ENCODE results near the gene RHBDD2.
"Not testable (repeated sequence)": the region's sequence is repeated elsewhere in the genome, so short reads cannot be mapped to it uniquely, and the experiment has no call there.

RHBDD2 gene

DNA sequence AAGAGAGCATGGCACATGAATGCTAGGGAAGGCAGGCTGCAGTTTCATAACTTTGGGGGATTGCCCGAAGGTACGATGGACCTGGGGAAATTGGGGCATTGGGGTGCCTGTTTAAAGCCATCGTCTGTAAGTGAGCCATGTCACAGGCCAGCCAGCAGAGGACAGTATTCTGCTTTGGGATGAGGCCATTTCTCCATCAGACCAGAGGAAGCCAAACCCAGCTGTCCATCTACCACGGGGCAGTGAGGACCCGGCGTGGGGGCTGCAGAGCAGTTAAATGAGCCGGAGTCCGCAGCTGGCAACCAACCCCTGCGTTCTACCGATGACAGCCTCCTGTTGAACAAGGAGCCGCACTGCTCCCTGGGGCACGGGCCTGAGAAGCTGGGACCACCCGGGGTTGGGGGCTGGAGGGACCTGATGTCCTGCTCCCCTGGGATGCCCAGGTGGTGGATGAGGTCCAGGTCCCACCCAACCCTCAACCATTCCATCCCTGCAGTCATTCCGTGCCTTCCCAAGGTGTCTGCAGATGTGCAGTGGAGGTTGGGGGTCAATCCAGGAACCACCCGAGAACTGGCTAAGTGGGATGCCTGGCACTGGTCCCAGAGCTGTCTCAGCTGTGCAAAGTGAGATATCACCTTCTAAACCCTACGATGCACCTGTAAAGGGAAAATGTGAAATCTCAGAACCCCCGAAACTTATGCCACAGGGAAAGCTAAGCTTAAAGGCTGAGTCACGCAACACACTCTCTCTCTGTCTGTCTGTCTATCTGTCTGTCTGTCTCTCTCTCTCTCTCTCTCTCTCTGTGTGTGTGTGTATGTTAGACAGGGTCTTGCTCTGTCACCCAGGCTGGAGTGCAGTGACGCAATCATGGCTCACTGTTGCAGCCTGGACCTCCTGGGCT lies 12.1 kb upstream of the RHBDD2 start:
- DNase-seq = peak; percentile 29

- no peak for DNase-seq
Observed at GRCh38 chr7:75867390-75867717, 11.5 kb upstream of the RHBDD2 start.

DNA sequence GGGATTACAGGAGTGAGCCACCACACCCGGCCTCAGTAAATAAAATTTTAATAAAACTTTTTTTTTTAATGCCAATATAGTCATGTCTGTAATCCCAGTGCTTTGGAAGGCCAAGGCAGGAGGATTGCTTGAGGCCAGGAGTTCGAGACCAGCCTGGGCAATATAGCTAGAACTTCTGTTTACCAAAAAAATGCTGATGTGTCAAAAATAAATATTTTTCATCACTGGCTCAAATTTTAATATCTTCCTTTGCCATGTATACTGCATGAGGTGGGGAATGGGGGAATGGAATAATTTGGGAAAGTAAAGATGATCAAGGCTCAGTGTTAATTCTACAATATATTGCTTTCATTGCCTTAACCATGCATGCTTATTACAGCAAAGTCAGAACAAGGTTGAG lies 10.7 kb upstream of the RHBDD2 start:
- DNase-seq = no peak

- no peak for DNase-seq
Observed at GRCh38 chr7:75869776-75870379, 9.0 kb upstream of the RHBDD2 start.

GRCh38 chr7:75870557-75871161 lies 8.2 kb upstream of the RHBDD2 start:
- no peak for DNase-seq

GRCh38 chr7:75872073-75872782 lies 6.6 kb upstream of the RHBDD2 start:
- no peak for DNase-seq

DNA sequence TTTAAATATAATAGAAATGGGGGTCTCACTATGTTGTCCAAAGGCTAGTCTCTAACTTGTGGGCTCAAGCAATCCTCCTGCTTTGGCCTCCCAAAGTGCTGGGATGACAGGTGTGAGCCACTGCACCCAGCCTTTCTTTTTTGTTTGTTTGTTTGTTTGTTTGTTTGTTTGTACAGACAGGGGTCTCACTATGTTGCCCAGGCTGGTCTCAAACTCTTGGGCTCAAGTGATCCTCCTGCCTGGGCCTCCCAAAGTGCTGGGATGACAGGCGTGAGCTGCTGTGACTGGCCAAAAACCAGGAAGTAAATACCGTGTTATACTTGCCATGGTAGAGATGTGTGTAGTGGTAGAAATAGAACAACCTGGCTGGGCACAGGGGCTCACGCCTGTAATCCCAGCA lies 4.7 kb upstream of the RHBDD2 start:
- not testable (repeated sequence) for DNase-seq

DNA sequence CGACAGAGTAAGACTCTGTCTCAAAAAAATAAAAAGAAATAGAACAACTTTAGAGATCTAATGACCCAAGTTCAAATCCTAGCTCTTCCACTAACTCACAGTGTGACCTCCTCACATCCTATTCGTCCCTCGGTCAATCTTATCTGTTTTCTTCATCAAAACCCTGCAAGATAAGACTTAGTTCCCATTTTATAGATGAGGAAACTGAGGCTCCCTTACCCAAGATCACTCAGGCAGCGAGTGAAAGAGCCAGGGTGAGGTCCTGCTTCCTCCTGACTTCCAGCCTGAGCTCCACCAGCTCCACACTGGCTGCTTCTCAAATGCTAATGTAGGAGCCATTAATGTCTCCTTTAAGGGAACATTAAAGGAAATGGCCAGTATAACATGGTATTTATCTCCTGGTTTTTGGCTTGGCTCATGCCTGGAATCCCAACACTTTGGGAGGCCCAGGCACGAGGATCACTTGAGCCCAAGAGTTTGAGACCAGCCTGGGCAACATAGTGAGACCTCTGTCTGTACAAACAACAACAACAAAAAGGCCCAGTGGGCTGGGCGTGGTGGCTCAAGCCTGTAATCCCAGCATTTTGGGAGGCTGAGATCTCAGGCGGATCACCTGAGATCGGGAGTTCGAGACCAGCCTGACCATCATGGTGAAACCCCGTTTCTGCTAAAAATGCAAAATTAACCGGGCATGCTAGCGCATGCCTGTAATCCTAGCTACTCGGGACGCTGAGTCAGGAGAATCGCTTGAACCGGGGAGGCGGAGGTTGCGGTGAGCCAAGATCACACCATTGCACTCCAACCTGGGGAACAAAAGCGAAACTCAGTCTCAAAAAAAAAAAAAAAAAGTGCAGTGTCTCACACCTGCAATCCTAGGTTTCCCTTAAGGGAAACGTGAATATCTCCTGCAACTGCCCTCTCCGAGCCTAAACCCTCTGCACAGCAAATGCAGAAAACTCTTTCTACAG lies 3.4 kb upstream of the RHBDD2 start:
- no peak for DNase-seq

DNA sequence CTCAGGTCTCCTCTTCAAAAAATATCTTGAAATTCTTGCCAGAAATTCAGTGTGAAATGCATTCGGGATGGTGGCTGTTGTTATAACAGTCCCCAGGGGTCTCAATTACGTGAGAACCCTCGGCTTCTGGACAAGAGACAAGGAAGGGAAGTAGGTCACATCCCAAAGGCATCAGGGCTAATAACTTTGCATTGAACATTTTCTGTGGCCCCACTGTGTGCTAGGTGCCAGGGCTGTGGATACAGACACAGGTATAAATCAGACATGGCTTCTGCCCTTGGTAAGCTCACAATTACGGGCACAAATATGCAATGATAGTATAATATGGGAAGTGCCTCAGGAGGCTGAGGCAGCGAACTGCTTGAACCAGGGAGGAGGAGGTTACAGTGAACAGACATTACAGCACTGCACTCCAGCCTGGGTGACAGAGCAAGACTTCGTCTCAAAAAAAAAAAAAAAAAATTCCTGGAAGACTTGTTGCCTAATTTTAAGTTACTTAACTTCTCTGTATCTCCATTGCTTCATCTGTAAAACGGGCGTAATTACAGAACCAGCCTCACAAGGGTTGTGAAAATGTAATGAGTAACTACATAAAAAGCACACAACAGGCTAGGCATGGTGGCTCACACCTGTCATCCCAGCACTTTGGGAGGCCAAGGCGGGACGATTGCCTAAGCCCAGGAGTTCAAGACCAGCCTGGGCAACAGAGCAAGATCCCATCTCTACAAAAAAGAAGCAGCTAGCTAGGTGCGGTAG lies 2.5 kb upstream of the RHBDD2 start:
- DNase-seq = no peak

- no peak for DNase-seq
Observed at GRCh38 chr7:75878312-75878768, 494 bp upstream of the RHBDD2 start.

- DNase-seq = no peak
Observed at GRCh38 chr7:75879771-75880184, 944 bp downstream of the RHBDD2 start.

DNA sequence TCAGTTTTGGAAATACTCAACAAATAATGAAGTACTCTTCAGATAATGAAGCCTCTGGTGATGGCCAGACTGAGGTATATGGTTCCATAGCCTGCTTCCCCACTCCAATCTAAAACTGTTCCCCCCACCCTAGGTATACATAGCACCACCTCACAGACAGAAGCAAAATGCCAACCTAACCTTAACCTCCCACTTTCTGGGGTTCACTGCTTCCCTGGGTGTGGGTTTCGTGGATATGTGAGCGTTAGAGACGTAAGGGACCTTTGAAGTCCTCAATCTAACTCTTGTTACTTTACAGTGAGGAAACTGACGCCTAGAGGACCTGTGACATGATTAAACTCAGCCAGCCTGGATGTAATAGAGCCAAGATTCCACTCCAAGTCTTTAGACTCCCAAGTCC lies 1.4 kb downstream of the RHBDD2 start:
- no peak for DNase-seq

DNA sequence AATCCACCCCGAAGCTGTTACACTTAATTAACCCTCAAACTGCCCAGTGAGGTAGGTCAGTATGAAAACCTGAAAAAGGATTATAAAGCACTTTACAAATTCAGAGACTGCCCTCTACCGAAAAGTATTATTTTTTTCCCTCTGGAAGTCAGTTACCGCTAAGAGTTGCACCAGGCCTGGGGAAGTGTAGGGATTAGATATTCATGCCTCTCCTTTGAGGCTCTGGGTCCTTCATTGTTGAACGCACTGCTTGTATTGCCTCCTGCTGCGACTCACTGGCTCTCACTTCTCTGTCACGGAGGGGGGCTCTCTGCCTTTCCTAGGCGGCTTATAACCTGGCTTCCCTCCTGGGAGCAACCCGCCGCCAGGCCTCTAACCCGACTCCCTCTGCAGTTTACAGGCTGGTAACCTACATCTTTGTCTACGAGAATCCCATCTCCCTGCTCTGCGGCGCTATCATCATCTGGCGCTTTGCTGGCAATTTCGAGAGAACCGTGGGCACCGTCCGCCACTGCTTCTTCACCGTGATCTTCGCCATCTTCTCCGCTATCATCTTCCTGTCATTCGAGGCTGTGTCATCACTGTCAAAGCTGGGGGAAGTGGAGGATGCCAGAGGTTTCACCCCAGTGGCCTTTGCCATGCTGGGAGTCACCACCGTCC lies 2.7 kb downstream of the RHBDD2 start:
- no peak for DNase-seq

DNA sequence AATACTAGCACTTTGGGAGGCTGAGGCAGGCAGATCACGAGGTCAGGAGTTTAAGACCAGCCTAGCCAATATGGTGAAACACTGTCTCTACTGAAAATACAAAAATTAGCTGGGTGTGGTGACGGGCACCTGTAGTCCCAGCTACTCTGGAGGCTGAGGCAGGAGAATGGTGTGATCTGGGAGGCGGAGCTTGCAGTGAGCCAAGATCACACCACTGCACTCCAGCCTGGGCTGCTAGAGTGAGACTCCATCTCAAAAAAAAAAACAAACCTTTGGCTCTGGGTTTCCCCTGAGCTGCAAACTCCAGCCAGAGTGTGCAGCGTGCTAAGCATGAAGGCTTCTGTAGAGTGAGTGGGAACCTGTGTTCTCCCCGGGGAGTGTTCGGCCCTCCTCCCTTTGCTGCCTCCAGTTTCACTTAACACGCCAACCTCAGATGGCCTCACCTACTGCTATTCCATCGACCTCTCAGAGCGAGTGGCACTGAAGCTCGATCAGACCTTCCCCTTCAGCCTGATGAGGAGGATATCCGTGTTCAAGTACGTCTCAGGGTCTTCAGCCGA lies 4.5 kb downstream of the RHBDD2 start:
- DNase-seq = not testable (repeated sequence)

DNA sequence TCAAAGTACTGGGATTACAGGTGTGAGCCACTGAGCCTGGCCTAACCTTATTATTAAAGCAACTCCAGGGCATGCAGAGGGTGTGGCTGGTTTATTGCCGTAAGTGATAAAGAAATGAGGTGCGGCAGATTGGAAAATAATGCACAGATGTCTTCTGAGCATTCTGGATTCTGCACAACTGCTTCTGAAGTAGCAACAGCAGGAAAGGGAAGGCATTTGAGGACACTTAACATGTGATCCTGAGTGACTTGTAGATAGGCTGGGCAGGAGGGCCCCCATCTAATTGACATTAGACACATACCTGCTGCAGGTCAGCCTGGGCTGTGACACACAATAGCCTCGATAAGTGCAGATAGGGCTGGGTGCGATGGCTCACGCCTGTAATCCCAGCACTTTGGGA lies 5.6 kb downstream of the RHBDD2 start:
- DNase-seq = no peak

DNA sequence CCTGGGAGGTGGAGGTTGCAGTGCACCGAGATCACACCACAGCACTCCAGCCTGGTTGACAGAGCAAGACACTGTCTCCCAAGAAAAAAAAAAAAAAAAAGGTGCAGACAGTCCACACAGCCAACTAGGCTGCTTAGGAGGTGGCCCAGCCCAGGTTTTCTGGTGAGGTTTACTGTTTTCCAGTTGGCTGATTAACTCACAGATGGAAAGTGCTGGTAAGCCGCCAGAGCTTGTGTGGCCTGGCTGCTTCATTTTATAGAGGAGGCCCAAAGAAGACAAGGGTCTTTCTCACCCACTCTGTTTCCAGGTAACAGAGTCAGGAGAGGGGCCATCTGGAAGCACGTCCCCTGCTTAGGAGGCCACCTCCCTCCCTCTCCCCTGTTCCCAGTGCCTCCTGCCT lies 6.2 kb downstream of the RHBDD2 start:
- no peak for DNase-seq

GRCh38 chr7:75887669-75888369 lies 9.0 kb downstream of the RHBDD2 start:
- no peak for DNase-seq

GRCh38 chr7:75888464-75889222 lies 9.8 kb downstream of the RHBDD2 start:
- no peak for DNase-seq

- no peak for DNase-seq
Observed at GRCh38 chr7:75889223-75889825, 10.5 kb downstream of the RHBDD2 start.

All from NCI-H2081 treated with DMSO at 0.1 percent for 48 hours (cell line).